ACC112 (cell line): ENCODE results near the gene RNPEPL1.

Experiments
- H2AFZ ChIP-seq: fragments of 200-600 bp; sonication (generic); one replicate; pipeline ENCODE4 v1.6.0; 2017; ENCODE audit warnings: antibody characterized with exemption, low read length; ENCODE audit not compliant: unreplicated experiment
- H3K27ac ChIP-seq: fragments of 200-600 bp; sonication (generic); 2 replicates; pipeline ENCODE4 v1.5.1; 2014; ENCODE audit warnings: low read depth, mild to moderate bottlenecking, antibody characterized with exemption, low read length, moderate library complexity
- H3K27me3 ChIP-seq: fragments of 200-600 bp; sonication (generic); 2 replicates; pipeline ENCODE4 v1.6.1; 2014; ENCODE audit warnings: mild to moderate bottlenecking, antibody characterized with exemption, low read length, moderate library complexity, mixed read lengths; ENCODE audit not compliant: insufficient read depth
- H3K36me3 ChIP-seq: fragments of 200-600 bp; sonication (generic); 2 replicates; pipeline ENCODE4 v1.6.1; 2016; ENCODE audit warnings: mild to moderate bottlenecking, antibody characterized with exemption, low read length, moderate library complexity, mixed read lengths; ENCODE audit not compliant: insufficient read depth
- H3K4me1 ChIP-seq: fragments of 200-600 bp; sonication (generic); one replicate; pipeline ENCODE4 v1.6.1; 2016; ENCODE audit warnings: low read length, mixed read lengths; ENCODE audit not compliant: insufficient read depth, unreplicated experiment, control insufficient read depth
- H3K4me3 ChIP-seq: fragments of 200-600 bp; sonication (generic); 2 replicates; pipeline ENCODE4 v1.5.1; 2014; ENCODE audit warnings: mild to moderate bottlenecking, low read depth, low read length
- H3K79me2 ChIP-seq: fragments of 200-600 bp; sonication (generic); one replicate; pipeline ENCODE4 v1.6.0; 2016; ENCODE audit warnings: low read length; ENCODE audit not compliant: control insufficient read depth, unreplicated experiment, insufficient read depth

The RNPEPL1 gene

GRCh38 chr2:240594511-240595380, 26.5 kb downstream of the RNPEPL1 start:
- Histone ChIP-seq H3K27ac (no peak overlapping the region), H3K36me3 (no peaks in the 10 kb centered on the region), H2AFZ (no peak overlapping the region), H3K4me1 (peaks cover 6% of the 10 kb centered on the region), H3K4me3 (no peak overlapping the region), H3K79me2 (peaks cover 3% of the 10 kb centered on the region), H3K27me3 (no peaks in the 10 kb centered on the region)

GRCh38 chr2:240595381-240596079, 27.2 kb downstream of the RNPEPL1 start:
- Histone ChIP-seq H3K36me3 (no peaks in the 10 kb centered on the region), H3K27ac (no peak overlapping the region), H3K4me1 (peaks cover 6% of the 10 kb centered on the region), H2AFZ (no peak overlapping the region), H3K4me3 (no peak overlapping the region), H3K27me3 (no peaks in the 10 kb centered on the region), H3K79me2 (peaks cover 3% of the 10 kb centered on the region)

GRCh38 chr2:240596080-240596460, 27.8 kb downstream of the RNPEPL1 start:
- no peak overlapping the region for H3K27ac ChIP-seq
- no peaks in the 10 kb centered on the region for H3K36me3 ChIP-seq
- no peak overlapping the region for H3K4me3 ChIP-seq
- H3K27me3 ChIP-seq: no peaks in the 10 kb centered on the region
- H2AFZ ChIP-seq: no peak overlapping the region
- peaks cover under 1% of the 10 kb centered on the region for H3K79me2 ChIP-seq
- H3K4me1 ChIP-seq: peaks cover 4% of the 10 kb centered on the region

- Histone ChIP-seq H3K79me2 (no peaks in the 10 kb centered on the region), H3K4me3 (no peak overlapping the region), H2AFZ (no peak overlapping the region), H3K27ac (no peak overlapping the region), H3K4me1 (no peaks in the 10 kb centered on the region), H3K36me3 (no peaks in the 10 kb centered on the region), H3K27me3 (no peaks in the 10 kb centered on the region)
Observed at GRCh38 chr2:240596491-240596931, 28.2 kb downstream of the RNPEPL1 start.

- Histone ChIP-seq H3K79me2 (no peaks in the 10 kb centered on the region), H3K27me3 (no peaks in the 10 kb centered on the region), H3K4me1 (no peaks in the 10 kb centered on the region), H3K27ac (no peak overlapping the region), H3K4me3 (no peak overlapping the region), H3K36me3 (no peaks in the 10 kb centered on the region), H2AFZ (no peak overlapping the region)
Observed at GRCh38 chr2:240597054-240597418, 28.8 kb downstream of the RNPEPL1 start.

- H3K79me2 ChIP-seq: no peaks in the 10 kb centered on the region
- no peak overlapping the region for H2AFZ ChIP-seq
- H3K27ac ChIP-seq: no peak overlapping the region
- H3K36me3 ChIP-seq: no peaks in the 10 kb centered on the region
- no peaks in the 10 kb centered on the region for H3K4me1 ChIP-seq
- H3K4me3 ChIP-seq: no peak overlapping the region
- H3K27me3 ChIP-seq: no peaks in the 10 kb centered on the region
Observed at GRCh38 chr2:240597419-240598181, 29.3 kb downstream of the RNPEPL1 start.

GRCh38 chr2:240598311-240598911, 30.1 kb downstream of the RNPEPL1 start:
- no peaks in the 10 kb centered on the region for H3K27me3 ChIP-seq
- H3K4me3 ChIP-seq: no peak overlapping the region
- H3K4me1 ChIP-seq: no peaks in the 10 kb centered on the region
- no peaks in the 10 kb centered on the region for H3K36me3 ChIP-seq
- no peaks in the 10 kb centered on the region for H3K79me2 ChIP-seq
- no peak overlapping the region for H2AFZ ChIP-seq
- H3K27ac ChIP-seq: no peak overlapping the region

- H3K27ac ChIP-seq: no peak overlapping the region
Observed at GRCh38 chr2:240599141-240599583, 30.9 kb downstream of the RNPEPL1 start.

GRCh38 chr2:240600451-240600961, 32.2 kb downstream of the RNPEPL1 start:
- Histone ChIP-seq H3K79me2 (no peaks in the 10 kb centered on the region), H3K27me3 (no peaks in the 10 kb centered on the region), H2AFZ (no peak overlapping the region), H3K4me1 (no peaks in the 10 kb centered on the region), H3K4me3 (no peak overlapping the region), H3K36me3 (no peaks in the 10 kb centered on the region), H3K27ac (no peak overlapping the region)

More at GRCh38 chr2:240599141-240599583, 30.9 kb downstream of the RNPEPL1 start:
- Histone ChIP-seq H3K79me2 (no peaks in the 10 kb centered on the region), H3K4me1 (no peaks in the 10 kb centered on the region), H3K27me3 (no peaks in the 10 kb centered on the region), H3K4me3 (no peak overlapping the region), H2AFZ (no peak overlapping the region), H3K36me3 (no peaks in the 10 kb centered on the region)
